Measurements from ENCODE around the gene RNF212. TPM values are rescaled to one million over a fixed set of nuclear protein-coding genes. Genes with fewer than 3 reads are reported as not detected.

RNF212 gene
- total RNA-seq, 4 donors from 2014 or later: 3.7 to 16.1 (median 7.3) TPM

- TF ChIP-seq CTCF (IDR thresholded peaks at IDR 0.05; ENCODE audit: low read depth): no peak
Measured at GRCh38 chr4:1104647-1105046, 8.7 kb downstream of the RNF212 start.

- no peak for TF ChIP-seq CTCF (IDR thresholded peaks at IDR 0.05; ENCODE audit: low read depth)
Measured at GRCh38 chr4:1099684-1100335, 13.6 kb downstream of the RNF212 start.

GRCh38 chr4:1099270-1099669, 14.1 kb downstream of the RNF212 start:
- TF ChIP-seq CTCF (IDR thresholded peaks at IDR 0.05; ENCODE audit: low read depth): no peak

- no peak for TF ChIP-seq CTCF (IDR thresholded peaks at IDR 0.05; ENCODE audit: low read depth)
Measured at GRCh38 chr4:1098311-1098925, 14.9 kb downstream of the RNF212 start.

- no peak for TF ChIP-seq CTCF (IDR thresholded peaks at IDR 0.05; ENCODE audit: low read depth)
Measured at GRCh38 chr4:1097553-1097952, 15.8 kb downstream of the RNF212 start.

- TF ChIP-seq CTCF (IDR thresholded peaks at IDR 0.05; ENCODE audit: low read depth): no peak
Measured at GRCh38 chr4:1096841-1097240, 16.5 kb downstream of the RNF212 start.

- TF ChIP-seq CTCF (IDR thresholded peaks at IDR 0.05; ENCODE audit: low read depth): no peak
Measured at GRCh38 chr4:1094336-1094690, 19.1 kb downstream of the RNF212 start.
